HG02759 (cell line): Measurements from ENCODE around the gene SLC12A8.

Experiments used
- ATAC-seq: cut with Tn5 transposase; IDR thresholded peaks from one replicate; pipeline ENCODE4 v1.9.1; 2021; ENCODE audit warnings: mild to moderate bottlenecking, moderate library complexity; ENCODE audit not compliant: unreplicated experiment

Gene SLC12A8

DNA sequence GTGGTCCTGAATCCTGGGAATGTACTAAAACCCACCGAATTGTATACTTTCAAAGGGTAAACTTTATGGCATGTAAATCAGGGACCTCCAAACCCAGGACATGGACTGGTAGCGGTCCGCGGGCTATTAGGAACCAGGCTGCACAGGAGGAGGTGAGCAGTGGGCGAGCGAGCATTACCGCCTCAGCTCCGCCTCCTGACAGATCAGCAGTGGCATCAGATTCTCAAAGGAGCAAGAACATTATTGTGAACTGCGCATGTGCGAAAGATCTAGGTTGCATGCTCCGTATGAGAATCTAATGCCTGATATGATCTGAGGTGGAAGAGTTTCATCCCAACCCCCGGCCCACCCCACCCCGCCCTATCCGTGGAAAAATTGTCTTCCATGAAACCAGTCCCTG lies 178.9 kb downstream of the SLC12A8 start:
- ATAC-seq, result no peak

DNA sequence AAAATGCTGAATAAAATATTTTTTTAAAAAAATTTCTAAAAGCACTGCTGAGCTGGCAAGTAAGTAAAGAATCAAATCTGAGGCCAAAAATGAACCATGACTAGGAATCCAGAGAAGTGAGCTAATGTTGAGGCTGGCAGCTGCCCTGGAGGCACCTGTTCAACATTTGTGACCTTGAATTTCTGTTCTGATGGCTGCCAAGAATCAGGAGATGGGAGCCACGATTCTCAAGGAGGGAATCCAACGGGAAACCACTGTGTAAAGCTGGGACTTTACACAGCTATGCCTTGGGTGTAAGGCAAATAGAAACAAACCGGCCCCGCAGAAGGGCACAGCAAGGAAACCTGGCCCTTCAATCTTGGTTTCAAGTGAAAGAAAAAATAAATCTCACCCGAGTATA lies 179.4 kb downstream of the SLC12A8 start:
- no peak for ATAC-seq

DNA sequence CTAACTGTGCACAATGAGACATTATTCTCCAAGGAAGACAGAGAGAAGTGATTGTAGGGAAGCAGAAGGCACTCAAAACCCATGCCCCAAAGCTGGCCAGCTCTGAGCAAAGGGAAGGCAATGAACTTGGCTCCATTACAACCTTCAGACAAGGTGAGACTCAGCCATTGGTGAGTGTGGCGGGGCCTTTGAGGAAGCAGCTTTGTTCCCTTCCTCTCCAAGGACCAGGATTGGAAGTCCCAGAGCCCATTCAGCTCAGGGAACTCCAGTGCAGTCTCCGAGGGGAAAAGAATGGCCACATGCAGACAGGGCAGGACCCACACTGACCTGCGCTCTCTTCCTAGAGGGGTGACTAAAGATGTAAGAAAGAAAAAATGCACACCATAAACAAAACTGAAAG lies 179.9 kb downstream of the SLC12A8 start:
- ATAC-seq, result no peak
